ENCODE results near the gene PCNA.

GRCh38 chr20:5155404-5155803 is 35.6 kb upstream of the PCNA start:
- TF ChIP-seq POLR2AphosphoS5 (IDR thresholded peaks at IDR 0.05) (no peak), CTCF (IDR thresholded peaks at IDR 0.05 in 8 of 11, conservative IDR thresholded peaks at IDR 0.05 in 3 of 11) (no peak), POLR2A (IDR thresholded peaks at IDR 0.05) (no peak)
